ENCODE measurements around the gene C2CD3. TPM values are rescaled to one million over a fixed set of nuclear protein-coding genes. Genes with fewer than 3 reads are reported as not detected.

Gene C2CD3
- total and polyA plus RNA-seq, 4 donors: 3.1 to 14.5 (median 6.7) TPM

DNA sequence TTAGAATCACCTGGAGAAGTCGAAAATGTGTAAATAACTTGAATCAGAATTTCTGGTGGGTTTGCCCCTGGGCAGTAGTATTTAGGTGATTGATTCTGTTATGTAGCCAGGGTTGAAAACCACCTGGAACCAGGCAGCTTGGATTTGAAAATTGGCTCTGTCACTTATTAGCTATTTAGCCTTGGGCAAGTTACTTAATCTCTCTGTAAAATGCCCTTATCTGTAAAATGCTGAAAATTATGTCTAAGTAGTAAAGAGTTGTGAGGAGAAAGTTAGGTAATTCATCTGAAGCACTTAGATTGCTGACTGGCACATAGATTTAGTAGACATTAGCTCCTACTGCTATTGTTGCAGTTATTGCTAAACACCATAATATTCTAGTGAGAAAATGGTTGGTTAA lies 49.6 kb upstream of the C2CD3 start:
- WGBS: 97% methylated on average over 1 of the region's 1 CpG
- Histone ChIP-seq H3K27ac (ENCODE audit: low read depth in 1 of 2, low read length in 2 of 2) (no peak overlapping the region), H3K4me1 (ENCODE audit: control insufficient read depth in 4 of 4, insufficient read depth in 4 of 4, low read length in 3 of 4) (no peaks in the 10 kb centered on the region), H3K4me3 (ENCODE audit: low read depth in 1 of 3, low read length in 3 of 3) (no peak overlapping the region), H3K9ac (ENCODE audit: low read depth in 1 of 2, low read length in 2 of 2) (no peak overlapping the region), H3K36me3 (ENCODE audit: control insufficient read depth in 4 of 4, insufficient read depth in 3 of 4, low read depth in 1 of 4, low read length in 3 of 4) (no peaks in the 10 kb centered on the region), H3K27me3 (ENCODE audit: control insufficient read depth in 4 of 4, insufficient read depth in 4 of 4, low read length in 3 of 4) (no peaks in the 10 kb centered on the region), H3K9me3 (ENCODE audit: control insufficient read depth in 4 of 4, low read length in 3 of 4) (no peaks in the 10 kb centered on the region)
- TF ChIP-seq GABPA (IDR thresholded peaks at IDR 0.05 in 1 of 2, conservative IDR thresholded peaks at IDR 0.05 in 1 of 2) (no peak), SP1 (IDR thresholded peaks at IDR 0.05) (no peak), MAX (IDR thresholded peaks at IDR 0.05) (no peak), EGR1 (IDR thresholded peaks at IDR 0.05; ENCODE audit: low read depth in 2 of 2) (no peak), ATF3 (IDR thresholded peaks at IDR 0.05) (no peak), FOXA1 (IDR thresholded peaks at IDR 0.05) (no peak), FOXA2 (IDR thresholded peaks at IDR 0.05) (no peak), RXRA (IDR thresholded peaks at IDR 0.05) (no peak), YY1 (IDR thresholded peaks at IDR 0.05) (no peak), JUND (IDR thresholded peaks at IDR 0.05) (no peak), NR2F2 (IDR thresholded peaks at IDR 0.05) (no peak)
- TF ChIP-seq, protein P1, sequence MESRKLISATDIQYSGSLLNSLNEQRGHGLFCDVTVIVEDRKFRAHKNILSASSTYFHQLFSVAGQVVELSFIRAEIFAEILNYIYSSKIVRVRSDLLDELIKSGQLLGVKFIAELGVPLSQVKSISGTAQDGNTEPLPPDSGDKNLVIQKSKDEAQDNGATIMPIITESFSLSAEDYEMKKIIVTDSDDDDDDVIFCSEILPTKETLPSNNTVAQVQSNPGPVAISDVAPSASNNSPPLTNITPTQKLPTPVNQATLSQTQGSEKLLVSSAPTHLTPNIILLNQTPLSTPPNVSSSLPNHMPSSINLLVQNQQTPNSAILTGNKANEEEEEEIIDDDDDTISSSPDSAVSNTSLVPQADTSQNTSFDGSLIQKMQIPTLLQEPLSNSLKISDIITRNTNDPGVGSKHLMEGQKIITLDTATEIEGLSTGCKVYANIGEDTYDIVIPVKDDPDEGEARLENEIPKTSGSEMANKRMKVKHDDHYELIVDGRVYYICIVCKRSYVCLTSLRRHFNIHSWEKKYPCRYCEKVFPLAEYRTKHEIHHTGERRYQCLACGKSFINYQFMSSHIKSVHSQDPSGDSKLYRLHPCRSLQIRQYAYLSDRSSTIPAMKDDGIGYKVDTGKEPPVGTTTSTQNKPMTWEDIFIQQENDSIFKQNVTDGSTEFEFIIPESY (IDR thresholded peaks at IDR 0.05): no peak
- TF ChIP-seq, protein P2, sequence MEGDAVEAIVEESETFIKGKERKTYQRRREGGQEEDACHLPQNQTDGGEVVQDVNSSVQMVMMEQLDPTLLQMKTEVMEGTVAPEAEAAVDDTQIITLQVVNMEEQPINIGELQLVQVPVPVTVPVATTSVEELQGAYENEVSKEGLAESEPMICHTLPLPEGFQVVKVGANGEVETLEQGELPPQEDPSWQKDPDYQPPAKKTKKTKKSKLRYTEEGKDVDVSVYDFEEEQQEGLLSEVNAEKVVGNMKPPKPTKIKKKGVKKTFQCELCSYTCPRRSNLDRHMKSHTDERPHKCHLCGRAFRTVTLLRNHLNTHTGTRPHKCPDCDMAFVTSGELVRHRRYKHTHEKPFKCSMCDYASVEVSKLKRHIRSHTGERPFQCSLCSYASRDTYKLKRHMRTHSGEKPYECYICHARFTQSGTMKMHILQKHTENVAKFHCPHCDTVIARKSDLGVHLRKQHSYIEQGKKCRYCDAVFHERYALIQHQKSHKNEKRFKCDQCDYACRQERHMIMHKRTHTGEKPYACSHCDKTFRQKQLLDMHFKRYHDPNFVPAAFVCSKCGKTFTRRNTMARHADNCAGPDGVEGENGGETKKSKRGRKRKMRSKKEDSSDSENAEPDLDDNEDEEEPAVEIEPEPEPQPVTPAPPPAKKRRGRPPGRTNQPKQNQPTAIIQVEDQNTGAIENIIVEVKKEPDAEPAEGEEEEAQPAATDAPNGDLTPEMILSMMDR (IDR thresholded peaks at IDR 0.05; ENCODE audit: low read depth, low read length, missing input control): no peak
- no peak for DNase-seq (ENCODE audit: low spot score)

- Histone ChIP-seq H3K4me1 (ENCODE audit: control insufficient read depth in 4 of 4, insufficient read depth in 4 of 4, low read length in 3 of 4) (no peaks in the 10 kb centered on the region), H3K27ac (ENCODE audit: low read depth in 1 of 2, low read length in 2 of 2) (no peak overlapping the region), H3K9me3 (ENCODE audit: control insufficient read depth in 4 of 4, low read length in 3 of 4) (no peaks in the 10 kb centered on the region), H3K27me3 (ENCODE audit: control insufficient read depth in 4 of 4, insufficient read depth in 4 of 4, low read length in 3 of 4) (no peaks in the 10 kb centered on the region), H3K4me3 (ENCODE audit: low read depth in 1 of 3, low read length in 3 of 3) (no peak overlapping the region), H3K36me3 (ENCODE audit: control insufficient read depth in 4 of 4, insufficient read depth in 3 of 4, low read depth in 1 of 4, low read length in 3 of 4) (peaks cover 4 to 21% (median 9%) of the 10 kb centered on the region in 4 donors), H3K9ac (ENCODE audit: low read depth in 1 of 2, low read length in 2 of 2) (no peak overlapping the region)
- DNase-seq (ENCODE audit: low spot score): no peak
- over 99% methylated on average over 2 of the region's 2 CpGs for WGBS
- TF ChIP-seq SP1 (IDR thresholded peaks at IDR 0.05) (no peak), MAX (IDR thresholded peaks at IDR 0.05) (no peak), RAD21 (IDR thresholded peaks at IDR 0.05) (no peak), ATF3 (IDR thresholded peaks at IDR 0.05) (no peak), RXRA (IDR thresholded peaks at IDR 0.05) (no peak), EGR1 (IDR thresholded peaks at IDR 0.05; ENCODE audit: low read depth in 2 of 2) (no peak), JUND (IDR thresholded peaks at IDR 0.05) (no peak), HNF4A (conservative IDR thresholded peaks at IDR 0.05) (no peak), HNF4G (IDR thresholded peaks at IDR 0.05) (no peak)
- TF ChIP-seq, protein P1 (IDR thresholded peaks at IDR 0.05): no peak
- TF ChIP-seq, protein P2 (IDR thresholded peaks at IDR 0.05; ENCODE audit: low read depth, low read length, missing input control): no peak
These were observed 41.7 kb upstream of the C2CD3 start for GRCh38 chr11:74212533-74212932.

Measured in liver (tissue), 9 donors.